GM19099 (cell line): Measurements from ENCODE around the gene SMIM24.

Experiments
- POLR2A ChIP-seq: IDR thresholded peaks from 3 replicates; pipeline ENCODE4 v1.6.1; 2011; ENCODE audit warnings: low read depth; ENCODE audit not compliant: insufficient read length; ENCODE audit errors: extremely low read depth

SMIM24 gene

GRCh38 chr19:3492919-3493318 lies 12.6 kb upstream of the SMIM24 start:
- TF ChIP-seq POLR2A: no peak

DNA sequence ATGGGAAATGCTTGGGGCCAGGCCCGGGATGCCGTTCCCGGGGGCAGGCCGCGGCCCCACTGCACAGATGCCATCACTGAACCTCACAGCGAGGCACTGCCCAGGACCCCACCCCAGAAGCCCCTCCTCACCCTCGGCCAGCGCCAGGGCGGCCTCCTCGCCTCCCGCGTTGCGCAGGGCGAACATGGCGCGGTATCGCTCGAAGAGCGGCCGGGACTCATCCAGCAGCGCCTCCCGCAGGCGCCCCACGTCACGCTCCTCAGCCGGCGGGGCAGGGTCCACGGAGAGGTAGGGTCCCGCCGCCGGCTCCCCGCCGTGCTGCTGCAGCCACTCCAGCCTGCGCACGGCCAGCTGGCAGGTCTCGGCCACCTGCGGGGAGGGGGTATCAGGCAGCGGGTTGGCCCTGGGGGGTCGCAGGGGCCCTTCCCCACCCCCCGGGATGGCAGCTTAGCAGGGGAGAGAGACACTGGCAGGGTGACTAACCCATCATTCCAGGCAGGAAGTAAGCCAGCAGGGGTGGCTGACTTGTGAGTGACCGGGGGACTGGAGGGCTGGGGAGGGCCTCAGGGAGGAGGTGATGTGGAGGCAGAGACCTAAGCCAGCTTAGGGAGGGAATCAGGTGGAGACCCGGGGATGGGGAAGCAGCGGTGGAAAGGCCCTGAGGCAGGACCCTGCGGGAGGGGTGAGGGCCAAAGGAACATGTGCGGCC lies 12.0 kb upstream of the SMIM24 start:
- TF ChIP-seq POLR2A: no peak

- no peak for TF ChIP-seq POLR2A
These were observed 11.2 kb upstream of the SMIM24 start for GRCh38 chr19:3491396-3492119.

GRCh38 chr19:3483226-3483628 lies 2.9 kb upstream of the SMIM24 start, which contains the start of gene SMIM44:
Gene SMIM44, minus strand, starts transcription at chr19:3483441. Its CDS starts 38 bp downstream, at chr19:3483403.
- no peak for TF ChIP-seq POLR2A

GRCh38 chr19:3482507-3483225 lies 2.3 kb upstream of the SMIM24 start:
- no peak for TF ChIP-seq POLR2A

- no peak for TF ChIP-seq POLR2A
These were observed 1.1 kb upstream of the SMIM24 start for GRCh38 chr19:3481241-3482090.

DNA sequence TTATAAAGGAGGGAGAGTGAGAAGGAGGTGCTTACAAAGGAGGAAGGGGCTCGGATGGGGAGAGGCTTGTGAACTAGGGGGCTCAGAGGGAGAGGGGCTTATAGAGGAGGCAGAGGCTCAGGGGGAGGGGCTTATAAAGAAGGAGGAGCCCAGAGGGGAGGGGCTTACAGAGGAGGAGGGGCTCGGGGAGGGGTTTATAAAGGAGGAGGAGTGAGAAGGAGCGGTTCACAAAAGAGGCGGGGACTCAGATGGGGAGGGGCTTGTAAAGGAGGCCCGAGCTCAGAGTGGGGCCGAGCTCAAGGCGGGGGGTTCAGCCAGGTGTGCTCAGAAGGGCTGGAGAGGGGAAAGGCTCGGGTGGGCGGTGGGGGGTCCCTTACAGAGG lies 500 bp downstream of the SMIM24 start:
- no peak for TF ChIP-seq POLR2A

DNA sequence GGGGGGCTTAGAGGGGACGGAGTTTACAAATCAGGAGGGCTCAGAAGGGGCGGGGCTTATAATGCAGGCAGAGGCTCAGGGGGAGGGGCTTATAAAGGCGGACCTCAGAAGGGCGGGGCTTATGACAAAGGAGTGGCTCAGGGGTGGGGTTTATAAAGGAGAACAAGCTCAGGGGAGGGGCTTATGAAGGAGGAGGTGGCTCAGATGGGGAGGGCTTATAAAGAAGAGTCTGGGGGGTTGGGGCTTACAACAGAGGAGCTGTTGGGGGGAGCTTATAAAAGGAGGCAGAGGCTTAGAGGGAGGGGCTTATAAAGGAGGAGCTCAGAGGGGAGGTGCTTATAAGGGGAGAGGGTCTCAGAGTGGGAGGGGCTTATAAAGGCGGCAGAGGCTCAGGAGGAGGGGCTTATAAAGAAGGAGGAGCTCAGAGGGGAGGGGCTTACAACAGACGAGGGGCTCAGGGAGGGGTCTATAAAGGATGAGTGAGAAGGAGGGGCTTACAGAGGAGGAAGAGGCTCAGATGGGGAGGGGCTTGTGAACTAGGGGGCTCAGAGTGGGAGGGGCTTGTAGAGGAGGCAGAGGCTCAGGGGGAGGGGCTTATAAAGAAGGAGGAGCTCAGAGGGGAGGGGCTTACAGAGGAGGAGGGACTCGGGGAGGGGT lies 1.0 kb downstream of the SMIM24 start:
- TF ChIP-seq POLR2A: no peak

- TF ChIP-seq POLR2A: no peak
These were observed 1.7 kb downstream of the SMIM24 start for GRCh38 chr19:3478409-3479176.

DNA sequence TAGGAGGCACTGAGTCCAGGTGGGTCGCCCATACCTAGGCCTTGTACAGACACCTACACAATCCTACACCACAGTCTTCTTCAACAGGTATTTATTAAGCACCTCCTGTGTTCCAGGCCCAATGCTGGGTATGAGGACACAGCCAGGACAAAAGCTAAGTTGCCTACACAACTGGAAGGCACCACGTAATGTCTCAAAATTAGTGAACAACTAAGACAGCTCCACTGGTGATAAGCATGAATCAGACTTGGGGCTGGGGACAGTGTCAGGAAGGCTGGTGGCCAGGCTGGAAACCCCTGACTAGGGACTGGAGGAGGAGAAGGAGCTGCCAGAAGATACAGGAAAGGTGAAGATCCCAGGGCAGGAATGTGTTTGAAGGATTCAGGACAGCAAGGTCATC lies 2.4 kb downstream of the SMIM24 start:
- no peak for TF ChIP-seq POLR2A

- no peak for TF ChIP-seq POLR2A
These were observed 2.8 kb downstream of the SMIM24 start for GRCh38 chr19:3477506-3477905.

- no peak for TF ChIP-seq POLR2A
These were observed 3.5 kb downstream of the SMIM24 start for GRCh38 chr19:3476830-3477229.

- TF ChIP-seq POLR2A: no peak
These were observed 4.9 kb downstream of the SMIM24 start for GRCh38 chr19:3475449-3475848.

- no peak for TF ChIP-seq POLR2A
These were observed 5.7 kb downstream of the SMIM24 start for GRCh38 chr19:3474614-3475013.
